ENCODE results near the gene KCTD4.

KCTD4 gene

GRCh38 chr13:45185286-45185685, 15.6 kb downstream of the KCTD4 start:
- H3K9me3 Mint-ChIP-seq, result no peaks in the 10 kb centered on the region
- DNase-seq (ENCODE audit: low spot score in 2 of 2) (no peak), ATAC-seq (replicated peaks; ENCODE audit: extremely low read depth, poor library complexity, severe bottlenecking) (no peak)
- peaks cover 4% of the 10 kb centered on the region for H3K36me3 Mint-ChIP-seq (ENCODE audit: insufficient read depth)
- H3K4me1 Mint-ChIP-seq, result peaks cover 21% of the 10 kb centered on the region
- H3K4me3 Mint-ChIP-seq, result no peak overlapping the region
- H3K27me3 Mint-ChIP-seq, result no peaks in the 10 kb centered on the region
- H3K27ac Mint-ChIP-seq (ENCODE audit: low read depth), result no peak overlapping the region

DNA sequence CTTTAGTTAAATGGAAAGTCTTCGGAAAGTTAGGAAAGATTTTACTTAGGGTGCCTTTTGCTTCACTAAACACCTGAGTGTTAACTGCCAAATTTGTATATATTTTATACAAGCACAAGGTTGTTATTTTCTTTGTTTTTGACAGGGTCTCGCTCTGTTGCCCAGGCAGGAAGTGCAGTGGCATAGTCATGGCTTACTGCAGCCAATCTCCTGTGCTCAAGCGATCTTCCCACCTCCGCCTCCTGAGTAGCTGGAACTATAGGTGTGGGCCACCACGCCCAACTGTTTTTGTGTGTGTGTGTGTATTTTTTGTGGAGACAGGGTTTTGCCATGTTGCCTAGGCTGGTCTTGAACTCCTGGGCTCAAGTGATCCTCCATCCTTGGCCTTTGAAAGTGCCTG, 16.2 kb downstream of the KCTD4 start:
- Mint-ChIP-seq H3K4me3 (no peak overlapping the region), H3K27ac (ENCODE audit: low read depth) (peak overlapping the region; percentile 72), H3K9me3 (no peaks in the 10 kb centered on the region), H3K36me3 (ENCODE audit: insufficient read depth) (peaks cover 4% of the 10 kb centered on the region), H3K27me3 (no peaks in the 10 kb centered on the region), H3K4me1 (peaks cover 21% of the 10 kb centered on the region)
- DNase-seq (ENCODE audit: low spot score in 2 of 2) (no peak), ATAC-seq (replicated peaks; ENCODE audit: extremely low read depth, poor library complexity, severe bottlenecking) (no peak)

- Mint-ChIP-seq H3K4me1 (peaks cover 43% of the 10 kb centered on the region), H3K9me3 (no peaks in the 10 kb centered on the region), H3K27me3 (no peaks in the 10 kb centered on the region), H3K27ac (ENCODE audit: low read depth) (no peak overlapping the region), H3K4me3 (no peak overlapping the region), H3K36me3 (ENCODE audit: insufficient read depth) (peaks cover 3% of the 10 kb centered on the region)
- ATAC-seq (replicated peaks; ENCODE audit: extremely low read depth, poor library complexity, severe bottlenecking) (no peak), DNase-seq (ENCODE audit: low spot score in 2 of 2) (no peak)
Observed at GRCh38 chr13:45180713-45181601, 19.9 kb downstream of the KCTD4 start.

DNA sequence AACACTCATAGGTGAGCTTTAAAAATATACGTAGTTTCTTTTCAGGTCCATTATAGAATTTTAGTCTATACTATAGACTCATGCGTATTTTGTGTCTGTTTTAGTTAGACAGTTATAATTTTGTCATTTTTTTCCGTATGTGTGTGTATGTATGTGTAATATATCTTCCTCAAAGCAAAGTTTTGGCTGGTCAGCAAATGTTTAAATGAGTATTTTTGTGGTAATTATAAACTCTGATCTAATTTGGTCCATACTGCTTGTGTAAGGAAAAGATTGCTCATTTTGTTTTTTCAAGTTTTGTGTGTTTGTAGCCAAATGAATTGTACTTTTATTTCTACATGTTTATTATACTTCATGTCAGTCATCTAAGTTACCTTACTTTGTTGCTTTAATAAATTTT, 20.5 kb downstream of the KCTD4 start:
- Mint-ChIP-seq H3K27me3 (no peaks in the 10 kb centered on the region), H3K27ac (ENCODE audit: low read depth) (no peak overlapping the region), H3K9me3 (no peaks in the 10 kb centered on the region), H3K36me3 (ENCODE audit: insufficient read depth) (peaks cover 3% of the 10 kb centered on the region), H3K4me1 (peaks cover 43% of the 10 kb centered on the region), H3K4me3 (no peak overlapping the region)
- DNase-seq (ENCODE audit: low spot score in 2 of 2), result no peak
- ATAC-seq (replicated peaks; ENCODE audit: extremely low read depth, poor library complexity, severe bottlenecking), result no peak

- H3K27me3 Mint-ChIP-seq, result no peaks in the 10 kb centered on the region
- peaks cover 36% of the 10 kb centered on the region for H3K4me1 Mint-ChIP-seq
- no peak overlapping the region for H3K4me3 Mint-ChIP-seq
- no peaks in the 10 kb centered on the region for H3K9me3 Mint-ChIP-seq
- ATAC-seq (replicated peaks; ENCODE audit: extremely low read depth, poor library complexity, severe bottlenecking), result no peak
- H3K27ac Mint-ChIP-seq (ENCODE audit: low read depth), result no peak overlapping the region
- no peak for DNase-seq (ENCODE audit: low spot score in 2 of 2)
- H3K36me3 Mint-ChIP-seq (ENCODE audit: insufficient read depth), result peaks cover 3% of the 10 kb centered on the region
Observed at GRCh38 chr13:45179428-45179827, 21.4 kb downstream of the KCTD4 start.

- Mint-ChIP-seq H3K27me3 (no peaks in the 10 kb centered on the region), H3K9me3 (no peaks in the 10 kb centered on the region), H3K27ac (ENCODE audit: low read depth) (no peak overlapping the region), H3K4me3 (no peak overlapping the region), H3K36me3 (ENCODE audit: insufficient read depth) (peaks cover 3% of the 10 kb centered on the region), H3K4me1 (peaks cover 31% of the 10 kb centered on the region)
- ATAC-seq (replicated peaks; ENCODE audit: extremely low read depth, poor library complexity, severe bottlenecking), result no peak
- no peak for DNase-seq (ENCODE audit: low spot score in 2 of 2)
Observed at GRCh38 chr13:45178349-45179162, 22.3 kb downstream of the KCTD4 start.

DNA sequence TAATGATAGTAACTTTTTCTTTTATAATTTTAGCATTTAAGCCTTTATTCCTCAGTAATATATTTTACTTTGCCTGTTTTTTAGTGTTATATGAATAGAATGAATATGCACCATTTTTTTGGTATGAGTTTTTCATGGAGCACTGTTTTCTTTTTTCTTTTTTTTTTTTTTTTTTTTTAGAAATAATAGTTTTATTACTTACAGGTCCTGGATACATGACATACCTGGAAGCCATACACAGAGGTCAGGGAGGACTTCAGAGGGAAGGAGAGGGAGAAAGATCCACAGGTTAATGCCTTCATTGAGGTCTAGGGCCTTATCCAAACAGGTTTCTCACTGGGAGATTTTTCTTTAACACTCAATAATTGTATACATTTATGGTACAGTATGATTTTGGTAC, 26.4 kb downstream of the KCTD4 start:
- peaks cover 7% of the 10 kb centered on the region for H3K36me3 Mint-ChIP-seq (ENCODE audit: insufficient read depth)

DNA sequence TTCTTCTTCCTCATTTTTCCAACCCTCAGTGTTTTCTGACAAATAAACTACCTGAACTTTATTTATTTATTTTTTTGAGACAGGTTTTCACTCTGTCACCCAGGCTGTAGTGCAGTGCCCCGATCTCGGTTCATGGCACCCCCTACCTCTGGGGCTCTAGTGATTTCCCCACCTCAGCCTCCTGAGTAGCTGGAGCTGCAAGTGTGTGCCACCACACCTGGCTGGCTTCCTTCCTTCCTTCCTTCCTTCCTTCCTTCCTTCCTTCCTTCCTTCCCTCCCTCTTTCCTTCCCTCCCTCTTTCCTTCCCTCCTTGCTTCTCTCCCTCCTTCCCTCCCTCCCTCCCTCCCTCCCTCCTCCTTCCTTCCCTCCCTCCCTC, 32.3 kb downstream of the KCTD4 start:
- no peaks in the 10 kb centered on the region for H3K27me3 Mint-ChIP-seq
- H3K36me3 Mint-ChIP-seq (ENCODE audit: insufficient read depth), result peaks cover 9% of the 10 kb centered on the region
- no peaks in the 10 kb centered on the region for H3K9me3 Mint-ChIP-seq
- ATAC-seq (replicated peaks; ENCODE audit: extremely low read depth, poor library complexity, severe bottlenecking) (no peak), DNase-seq (ENCODE audit: low spot score in 2 of 2) (no peak)
- H3K4me3 Mint-ChIP-seq, result no peak overlapping the region
- H3K27ac Mint-ChIP-seq (ENCODE audit: low read depth), result no peak overlapping the region
- H3K4me1 Mint-ChIP-seq, result peaks cover 20% of the 10 kb centered on the region

More for the DNA sequence above, 26.4 kb downstream of the KCTD4 start:
- H3K27ac Mint-ChIP-seq (ENCODE audit: low read depth), result no peak overlapping the region
- ATAC-seq (replicated peaks; ENCODE audit: extremely low read depth, poor library complexity, severe bottlenecking), result no peak
- H3K4me3 Mint-ChIP-seq, result no peak overlapping the region
- H3K9me3 Mint-ChIP-seq, result no peaks in the 10 kb centered on the region
- H3K4me1 Mint-ChIP-seq, result peaks cover 42% of the 10 kb centered on the region
- no peak for DNase-seq (ENCODE audit: low spot score in 2 of 2)
- H3K27me3 Mint-ChIP-seq, result no peaks in the 10 kb centered on the region

DNA sequence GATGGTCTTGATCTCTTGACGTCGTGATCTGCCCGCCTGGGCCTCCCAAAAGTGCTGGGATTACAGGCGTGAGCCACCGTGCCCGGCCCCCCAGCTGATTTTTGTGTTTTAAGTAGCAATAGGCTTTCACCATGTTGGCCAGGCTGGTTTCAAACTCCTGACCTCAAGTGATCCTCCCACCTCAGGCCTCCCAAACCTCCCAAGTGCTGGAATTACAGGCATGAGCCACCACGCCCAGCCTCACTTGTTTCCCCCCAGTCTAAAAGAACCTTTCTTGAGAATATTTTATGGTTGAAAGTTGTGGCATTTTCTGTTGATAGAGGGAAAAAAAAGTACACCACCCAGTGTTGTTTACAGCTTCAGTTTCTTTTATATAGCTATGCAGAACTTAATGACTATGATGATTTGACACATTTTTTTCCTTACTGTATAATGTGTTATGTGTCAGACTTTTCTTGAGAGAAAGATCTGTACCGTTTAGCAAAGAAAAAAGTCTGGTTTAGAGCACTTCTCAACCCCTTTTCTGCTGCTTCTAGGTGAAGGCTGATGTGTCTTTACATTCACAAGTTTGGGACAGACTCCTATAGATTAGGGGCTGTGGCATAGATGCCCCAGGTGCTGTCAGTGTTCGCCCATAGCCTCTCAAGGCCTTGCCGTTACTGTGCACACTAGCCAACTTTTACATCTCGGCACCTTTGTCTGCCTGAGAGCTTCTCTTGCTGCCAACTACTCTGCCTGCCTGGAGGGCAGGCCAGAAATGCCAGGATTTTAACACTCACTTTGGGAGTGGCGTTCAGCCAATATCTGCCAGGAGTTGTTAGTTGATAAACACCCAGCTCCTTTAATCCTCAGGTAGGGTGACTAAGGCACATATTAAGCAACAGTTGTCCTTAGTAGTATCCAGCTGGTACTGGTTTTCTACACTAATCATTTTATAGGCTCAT, 33.0 kb downstream of the KCTD4 start:
- Mint-ChIP-seq H3K4me3 (no peak overlapping the region), H3K36me3 (ENCODE audit: insufficient read depth) (peaks cover 9% of the 10 kb centered on the region)
- no peak for DNase-seq (ENCODE audit: low spot score in 2 of 2)

GRCh38 chr13:45166858-45167257, 34.0 kb downstream of the KCTD4 start:
- ATAC-seq (replicated peaks; ENCODE audit: extremely low read depth, poor library complexity, severe bottlenecking) (no peak), DNase-seq (ENCODE audit: low spot score in 2 of 2) (no peak)
- Mint-ChIP-seq H3K36me3 (ENCODE audit: insufficient read depth) (peaks cover 9% of the 10 kb centered on the region), H3K27me3 (no peaks in the 10 kb centered on the region), H3K4me3 (no peak overlapping the region), H3K9me3 (no peaks in the 10 kb centered on the region), H3K4me1 (peaks cover 5% of the 10 kb centered on the region), H3K27ac (ENCODE audit: low read depth) (no peak overlapping the region)

More for the DNA sequence above, 33.0 kb downstream of the KCTD4 start:
- no peaks in the 10 kb centered on the region for H3K27me3 Mint-ChIP-seq
- no peaks in the 10 kb centered on the region for H3K9me3 Mint-ChIP-seq
- no peak overlapping the region for H3K27ac Mint-ChIP-seq (ENCODE audit: low read depth)
- peaks cover 15% of the 10 kb centered on the region for H3K4me1 Mint-ChIP-seq
- ATAC-seq (replicated peaks; ENCODE audit: extremely low read depth, poor library complexity, severe bottlenecking), result no peak

GRCh38 chr13:45162821-45163220, 38.0 kb downstream of the KCTD4 start:
- H3K4me1 Mint-ChIP-seq, result no peaks in the 10 kb centered on the region
- H3K36me3 Mint-ChIP-seq (ENCODE audit: insufficient read depth), result peaks cover 15% of the 10 kb centered on the region
- ATAC-seq (replicated peaks; ENCODE audit: extremely low read depth, poor library complexity, severe bottlenecking) (no peak), DNase-seq (ENCODE audit: low spot score in 2 of 2) (no peak)
- no peak overlapping the region for H3K27ac Mint-ChIP-seq (ENCODE audit: low read depth)
- H3K9me3 Mint-ChIP-seq, result no peaks in the 10 kb centered on the region
- no peak overlapping the region for H3K4me3 Mint-ChIP-seq
- H3K27me3 Mint-ChIP-seq, result no peaks in the 10 kb centered on the region

DNA sequence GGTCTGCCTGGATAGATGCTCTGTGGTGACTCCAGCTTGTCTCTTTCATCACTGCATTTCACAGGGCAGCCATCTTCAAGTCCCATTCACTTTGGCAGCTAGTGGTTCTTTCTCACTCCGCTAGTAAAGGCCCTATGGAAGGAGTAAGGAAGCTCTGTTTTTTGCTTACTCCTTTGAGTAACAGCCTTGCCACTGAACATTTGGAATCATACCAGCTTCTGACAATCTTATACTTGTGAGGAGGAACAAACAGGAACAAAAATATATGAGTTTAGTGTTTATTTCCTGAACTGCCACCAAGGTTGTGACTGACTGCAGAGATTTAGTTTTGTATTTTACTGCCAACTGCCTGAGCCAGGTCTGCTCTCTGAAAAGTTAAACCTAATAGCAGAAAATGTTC, 38.7 kb downstream of the KCTD4 start:
- H3K4me3 Mint-ChIP-seq, result no peak overlapping the region
- H3K36me3 Mint-ChIP-seq (ENCODE audit: insufficient read depth), result peaks cover 15% of the 10 kb centered on the region
- H3K4me1 Mint-ChIP-seq, result no peaks in the 10 kb centered on the region
- DNase-seq (ENCODE audit: low spot score in 2 of 2), result no peak
- H3K9me3 Mint-ChIP-seq, result no peaks in the 10 kb centered on the region
- ATAC-seq (replicated peaks; ENCODE audit: extremely low read depth, poor library complexity, severe bottlenecking), result no peak
- H3K27ac Mint-ChIP-seq (ENCODE audit: low read depth), result no peak overlapping the region
- no peaks in the 10 kb centered on the region for H3K27me3 Mint-ChIP-seq
